GM06990 (cell line): ENCODE results near the gene RYR1.
"Not testable (repeated sequence)": the region's sequence is repeated elsewhere in the genome, so short reads cannot be mapped to it uniquely, and the experiment has no call there.

ENCODE experiments used
- DNase-seq: peaks from one replicate; pipeline ENCODE4 v3.0.0-alpha.2; 2011; ENCODE audit not compliant: insufficient read length; ENCODE audit errors: extremely low read depth
- H3K27me3 ChIP-seq: replicated peaks from 2 replicates; pipeline ENCODE4 v1.6.0; 2011; ENCODE audit warnings: low read length; ENCODE audit not compliant: control insufficient read depth, insufficient read depth
- H3K36me3 ChIP-seq: 2 replicates; pipeline ENCODE4 v1.5.1; 2011; ENCODE audit warnings: low read length; ENCODE audit not compliant: control insufficient read depth, insufficient read depth
- H3K4me3 ChIP-seq: replicated peaks from 2 replicates; pipeline ENCODE4 v1.5.1; 2011; ENCODE audit warnings: low read depth, mild to moderate bottlenecking, control low read depth, low read length
- CTCF ChIP-seq: IDR thresholded peaks from 2 replicates; pipeline ENCODE4 v1.5.1; 2011; ENCODE audit warnings: low read length, control low read depth, mild to moderate bottlenecking, inconsistent platforms; ENCODE audit not compliant: insufficient read depth, poor library complexity, severe bottlenecking

RYR1 gene

GRCh38 chr19:38597075-38597474 is 163.6 kb downstream of the RYR1 start:
- no peaks in the 10 kb centered on the region for H3K27me3 ChIP-seq
- no peak overlapping the region for H3K4me3 ChIP-seq
- peaks cover 36% of the 10 kb centered on the region for H3K36me3 ChIP-seq
- no peak for TF ChIP-seq CTCF
- DNase-seq: no peak

GRCh38 chr19:38599722-38600121 is 166.2 kb downstream of the RYR1 start:
- no peak for DNase-seq
- TF ChIP-seq CTCF: no peak
- peaks cover 28% of the 10 kb centered on the region for H3K36me3 ChIP-seq
- no peaks in the 10 kb centered on the region for H3K27me3 ChIP-seq
- H3K4me3 ChIP-seq: no peak overlapping the region

GRCh38 chr19:38602856-38603255 is 169.4 kb downstream of the RYR1 start:
- H3K4me3 ChIP-seq, DNase-seq: not testable (repeated sequence)
- H3K36me3 ChIP-seq: peaks cover 26% of the 10 kb centered on the region

GRCh38 chr19:38606131-38606530 is 172.6 kb downstream of the RYR1 start:
- no peak overlapping the region for H3K4me3 ChIP-seq
- TF ChIP-seq CTCF: no peak
- peaks cover 34% of the 10 kb centered on the region for H3K36me3 ChIP-seq

More at GRCh38 chr19:38602856-38603255, 169.4 kb downstream of the RYR1 start:
- not testable (repeated sequence) for H3K27me3 ChIP-seq

GRCh38 chr19:38614289-38614688 is 180.8 kb downstream of the RYR1 start:
- no peak for DNase-seq

More at GRCh38 chr19:38606131-38606530, 172.6 kb downstream of the RYR1 start:
- no peak for DNase-seq
- no peaks in the 10 kb centered on the region for H3K27me3 ChIP-seq

GRCh38 chr19:38615007-38615581 is 181.6 kb downstream of the RYR1 start:
- peaks cover 15% of the 10 kb centered on the region for H3K36me3 ChIP-seq
- TF ChIP-seq CTCF: no peak
- H3K4me3 ChIP-seq: peak overlapping the region; percentile 10
- no peak for DNase-seq
- no peaks in the 10 kb centered on the region for H3K27me3 ChIP-seq

More at GRCh38 chr19:38614289-38614688, 180.8 kb downstream of the RYR1 start:
- no peaks in the 10 kb centered on the region for H3K27me3 ChIP-seq
- H3K36me3 ChIP-seq: peaks cover 23% of the 10 kb centered on the region
- no peak for TF ChIP-seq CTCF
- no peak overlapping the region for H3K4me3 ChIP-seq
